Stimulated activated CD4-positive, alpha-beta T cell treated with anti-CD3 and anti-CD28 coated beads, TNF-alpha, amount 100 ng/mL, for 4 hours (primary cell): ENCODE data around the gene HS6ST2.
"Not testable (repeated sequence)": the region's sequence is repeated elsewhere in the genome, so short reads cannot be mapped to it uniquely, and the experiment has no call there.

Experiments used
- DNase-seq, 3 experiments: peaks; one replicate each; pipeline ENCODE4 v3.0.0-alpha.2; 2020; ENCODE audit warnings: low read depth in 3 of 3

The HS6ST2 gene

DNA sequence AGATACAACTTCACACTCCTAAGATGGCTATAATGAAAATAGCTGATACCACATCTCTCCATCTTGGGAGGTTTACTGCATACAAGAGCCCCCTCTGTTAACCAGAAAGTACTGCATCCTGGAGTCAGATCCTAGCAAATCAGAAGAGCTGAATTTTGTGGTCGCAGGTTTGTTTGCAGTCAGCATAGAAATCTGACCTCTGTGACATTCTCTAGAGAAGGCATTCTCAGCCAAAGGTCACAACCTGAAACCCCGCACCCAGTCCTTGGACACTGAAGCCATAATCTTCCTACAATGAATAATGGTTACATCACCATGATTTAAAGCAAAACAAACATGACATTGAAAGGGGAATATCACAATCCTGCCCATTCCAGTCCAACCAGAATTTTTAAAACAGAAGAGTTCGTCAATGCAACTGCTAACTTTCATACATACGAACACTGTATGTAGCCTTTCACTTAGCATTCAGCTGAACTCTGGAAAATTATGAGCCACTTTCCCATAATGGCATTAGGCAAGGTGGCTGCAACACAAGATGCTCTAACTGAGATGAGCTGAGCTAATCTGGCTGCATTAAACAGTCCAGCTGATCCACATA, 17.6 kb downstream of the HS6ST2 start:
- DNase-seq, result no peak

DNA sequence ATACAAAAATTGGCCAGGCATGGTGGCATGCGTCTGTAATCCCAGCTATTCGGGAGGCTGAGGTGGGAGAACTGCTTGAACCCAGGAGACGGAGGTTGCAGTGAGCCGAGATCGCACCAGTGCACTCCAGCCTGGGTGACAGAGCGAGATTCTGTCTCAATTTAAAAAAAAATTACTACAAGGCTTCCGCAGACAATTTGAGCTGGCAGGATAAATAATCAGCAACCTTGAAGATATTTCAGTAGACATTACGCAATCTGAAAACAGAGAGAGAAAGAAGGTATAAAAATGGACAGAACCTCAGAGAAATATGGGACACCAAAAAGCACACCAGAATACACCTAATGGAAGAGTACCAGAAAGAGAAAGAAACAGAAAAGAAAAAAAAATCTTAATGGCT, 25.3 kb downstream of the HS6ST2 start:
- DNase-seq, result no peak

DNA sequence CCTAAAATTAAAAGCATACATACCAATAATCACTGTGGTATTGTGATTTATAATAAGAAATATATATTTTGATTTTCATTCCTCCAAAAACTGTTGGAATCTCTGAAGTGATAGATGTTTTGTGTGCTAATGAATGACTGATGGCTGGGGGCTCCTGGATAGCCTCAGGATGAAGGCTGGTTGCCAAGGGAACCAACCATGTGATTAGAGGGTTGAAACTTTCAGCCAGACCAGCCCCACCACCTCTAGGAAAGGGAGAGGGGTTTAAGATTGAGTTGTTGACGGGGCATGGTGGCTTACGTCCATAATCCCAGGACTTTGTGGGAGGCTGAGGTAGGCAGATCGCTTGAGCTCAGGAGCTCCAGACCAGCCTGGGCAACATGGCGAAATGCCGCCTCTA, 34.0 kb downstream of the HS6ST2 start:
- DNase-seq, result no peak

DNA sequence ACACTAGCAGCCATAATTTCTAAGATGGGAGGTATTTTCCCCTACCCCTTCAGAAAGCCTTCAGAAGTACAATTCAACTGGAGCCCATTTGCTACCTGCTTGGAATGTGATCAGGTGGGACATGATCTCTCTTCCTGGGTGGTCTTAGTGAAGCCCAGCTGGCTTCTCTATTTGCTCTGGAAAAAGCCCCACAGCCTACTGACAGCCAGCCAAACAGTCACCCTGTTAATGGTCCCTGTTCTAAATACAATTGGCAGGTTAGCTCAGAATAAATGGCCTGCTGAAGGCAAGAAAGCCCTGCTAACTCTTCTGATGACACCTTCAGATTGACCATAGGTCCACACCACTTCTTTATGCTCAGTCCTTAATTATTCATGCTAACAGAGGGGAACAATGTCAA, 39.9 kb downstream of the HS6ST2 start:
- DNase-seq, result no peak

DNA sequence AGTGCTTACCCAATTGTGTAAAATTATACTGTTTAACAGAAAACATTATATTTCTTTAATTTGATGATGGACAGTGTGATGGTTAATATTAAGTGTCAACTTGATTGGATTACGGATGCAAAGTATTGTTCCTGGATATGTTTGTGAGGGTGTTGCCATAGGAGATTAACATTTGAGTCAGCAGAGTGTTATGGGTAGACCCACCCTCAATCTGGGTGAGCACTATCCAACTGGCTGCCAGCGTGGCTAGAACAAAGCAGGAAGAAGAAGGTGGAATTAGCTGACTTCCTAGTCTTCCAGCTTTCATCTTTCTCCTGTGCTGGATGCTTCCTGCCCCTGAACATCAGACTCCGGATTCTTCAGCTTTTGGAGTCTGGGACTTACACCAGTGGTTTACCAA, 42.1 kb downstream of the HS6ST2 start:
- DNase-seq, result no peak

DNA sequence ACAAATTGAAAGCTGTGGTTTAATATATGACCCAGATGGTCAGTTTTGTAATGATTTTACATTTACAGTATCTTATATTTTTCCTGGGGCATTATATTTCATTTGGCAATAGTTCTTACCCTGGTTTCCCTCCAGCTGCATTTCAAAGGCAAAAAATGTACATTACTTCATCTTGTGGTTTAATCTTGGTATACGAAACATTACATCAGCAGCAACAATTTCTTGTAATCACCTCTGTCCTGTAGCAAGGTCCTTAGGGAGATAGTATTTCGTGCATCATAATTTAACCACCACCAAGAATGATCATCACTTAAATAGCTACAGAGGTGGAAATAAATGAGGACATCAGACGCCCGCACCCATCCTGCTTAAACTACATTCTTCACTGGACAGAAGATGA, 48.8 kb downstream of the HS6ST2 start:
- DNase-seq, result no peak

DNA sequence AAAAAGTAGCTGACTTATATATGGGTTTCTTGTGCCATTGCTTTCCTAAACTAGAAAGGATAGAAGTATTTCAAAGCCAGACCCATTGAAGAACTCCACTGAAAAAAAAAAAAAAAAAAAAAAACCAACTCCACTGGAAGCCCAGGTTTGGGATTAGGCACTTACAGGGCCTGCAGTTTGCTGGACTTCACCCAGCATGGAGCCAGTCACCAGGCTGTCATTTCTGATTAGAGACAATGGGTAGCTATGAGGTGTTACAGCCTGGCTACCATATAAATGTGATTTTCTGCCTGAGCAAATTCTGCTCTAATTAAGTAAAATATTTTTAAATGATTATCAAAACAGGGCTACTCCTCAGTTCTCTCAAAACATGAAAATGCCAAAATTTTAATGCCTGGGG, 49.5 kb downstream of the HS6ST2 start:
- no peak for DNase-seq

DNA sequence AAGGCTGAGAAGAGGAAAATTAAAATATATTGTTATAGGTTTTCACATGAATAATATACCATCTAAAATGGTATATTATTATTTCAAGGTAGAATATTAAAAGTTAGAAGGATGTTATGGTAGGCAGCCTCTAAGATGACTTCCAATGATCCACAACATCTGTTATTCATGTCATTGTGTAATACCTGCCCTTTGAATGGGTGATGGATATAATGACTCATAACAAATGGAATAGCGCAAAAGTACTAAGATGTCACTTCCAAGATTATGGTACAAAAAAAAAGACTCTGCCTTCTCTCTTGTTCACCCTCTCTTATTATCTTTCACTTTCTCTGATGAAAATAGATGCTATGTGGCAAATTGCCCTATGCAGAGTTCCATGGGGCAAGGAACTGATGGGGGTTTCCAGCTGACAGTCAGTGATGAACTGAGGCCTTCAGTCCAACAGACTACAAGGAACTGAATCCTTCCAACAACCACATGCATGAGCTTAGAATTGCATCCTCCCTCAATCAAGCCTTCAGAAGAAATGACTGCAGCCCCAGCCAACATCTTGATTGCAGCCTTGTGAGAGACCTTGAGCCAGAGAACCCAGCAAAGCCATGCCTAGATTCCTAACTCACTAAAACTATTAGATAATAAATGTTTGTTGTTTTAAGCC, 57.7 kb downstream of the HS6ST2 start:
- no peak for DNase-seq

DNA sequence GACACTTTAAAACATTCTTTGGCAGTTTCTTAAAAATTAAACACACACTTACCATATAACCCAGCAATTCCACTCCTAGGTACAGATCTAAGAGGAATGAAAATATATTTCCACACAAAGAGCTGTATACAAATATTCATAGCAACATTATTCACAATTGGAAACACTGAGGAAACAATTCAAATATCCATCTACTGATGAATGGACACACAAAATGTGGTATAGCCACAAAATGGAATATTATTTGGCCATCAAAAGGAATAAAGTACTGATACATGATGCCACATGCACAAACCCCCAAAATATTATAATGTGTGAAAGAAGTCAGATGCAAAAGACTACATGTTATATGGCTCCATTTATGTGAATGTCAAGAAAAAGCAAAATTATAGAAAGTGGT, 70.9 kb downstream of the HS6ST2 start:
- no peak for DNase-seq

DNA sequence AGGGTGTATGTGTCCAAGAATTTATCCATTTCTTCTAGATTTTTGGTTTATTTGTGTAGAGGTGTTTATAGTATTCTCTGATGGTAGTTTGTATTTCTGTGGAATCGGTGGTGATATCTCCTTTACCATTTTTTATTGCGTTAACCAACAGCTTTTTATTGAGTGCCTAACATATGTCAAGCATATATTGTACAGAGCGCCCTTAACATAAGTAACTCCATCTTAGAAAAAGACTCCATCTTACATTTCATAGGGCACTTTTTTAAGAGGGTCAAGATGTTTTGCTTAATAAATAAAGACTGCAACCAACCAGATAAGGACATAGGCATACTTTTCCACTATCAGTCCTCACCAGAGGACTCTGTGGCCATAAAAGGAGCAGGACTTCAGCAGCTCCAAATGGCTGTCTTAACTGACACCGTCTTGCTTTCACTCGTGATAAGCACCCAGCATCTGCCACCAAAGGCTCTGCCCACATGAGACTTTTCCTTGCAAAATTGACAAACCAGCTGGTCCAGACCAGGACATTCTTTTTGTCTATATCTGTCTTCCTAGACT, 75.0 kb downstream of the HS6ST2 start:
- DNase-seq, result no peak

DNA sequence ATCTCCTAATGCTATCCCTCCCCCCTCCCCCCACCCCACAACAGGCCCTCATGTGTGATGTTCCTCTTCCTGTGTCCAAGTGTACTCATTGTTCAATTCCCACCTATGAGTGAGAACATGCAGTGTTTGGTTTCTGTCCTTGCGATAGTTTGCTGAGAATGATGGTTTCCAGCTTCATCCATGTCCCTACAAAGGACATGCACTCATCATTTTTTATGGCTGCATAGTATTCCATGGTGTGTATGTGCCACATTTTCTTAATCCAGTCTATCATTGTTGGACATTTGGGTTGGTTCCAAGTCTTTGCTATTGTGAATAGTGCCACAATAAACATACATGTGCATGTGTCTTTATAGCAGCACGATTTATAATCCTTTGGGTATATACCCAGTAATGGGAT, 77.7 kb downstream of the HS6ST2 start:
- DNase-seq, result not testable (repeated sequence)

DNA sequence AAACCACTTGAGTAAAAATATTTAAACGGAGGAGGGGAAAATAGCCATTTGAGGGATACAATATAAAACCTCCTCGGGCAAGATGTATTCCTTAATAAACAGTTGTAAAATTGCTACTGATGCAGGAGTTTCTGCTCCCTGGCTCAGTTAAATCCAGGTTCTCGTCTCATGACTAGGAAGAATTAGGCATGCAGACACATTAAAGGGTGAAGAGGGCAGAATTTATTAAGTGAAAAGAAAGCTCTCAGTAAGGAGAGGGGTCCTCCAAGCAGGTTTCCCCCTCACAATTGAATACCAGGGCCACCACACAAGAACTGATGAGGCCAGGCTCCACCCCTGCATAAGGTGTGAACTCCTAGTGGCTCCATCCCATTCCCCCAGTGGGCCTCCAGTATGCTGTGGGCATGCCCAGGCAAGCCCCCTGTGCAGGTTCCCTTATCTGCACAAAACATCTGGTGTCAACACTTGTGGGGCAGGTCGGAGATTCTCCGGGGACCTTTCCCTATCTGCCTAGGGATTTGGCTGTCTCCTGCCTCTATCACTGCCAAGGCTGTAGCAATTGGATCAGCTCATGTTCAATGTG, 80.4 kb downstream of the HS6ST2 start:
- no peak for DNase-seq

DNA sequence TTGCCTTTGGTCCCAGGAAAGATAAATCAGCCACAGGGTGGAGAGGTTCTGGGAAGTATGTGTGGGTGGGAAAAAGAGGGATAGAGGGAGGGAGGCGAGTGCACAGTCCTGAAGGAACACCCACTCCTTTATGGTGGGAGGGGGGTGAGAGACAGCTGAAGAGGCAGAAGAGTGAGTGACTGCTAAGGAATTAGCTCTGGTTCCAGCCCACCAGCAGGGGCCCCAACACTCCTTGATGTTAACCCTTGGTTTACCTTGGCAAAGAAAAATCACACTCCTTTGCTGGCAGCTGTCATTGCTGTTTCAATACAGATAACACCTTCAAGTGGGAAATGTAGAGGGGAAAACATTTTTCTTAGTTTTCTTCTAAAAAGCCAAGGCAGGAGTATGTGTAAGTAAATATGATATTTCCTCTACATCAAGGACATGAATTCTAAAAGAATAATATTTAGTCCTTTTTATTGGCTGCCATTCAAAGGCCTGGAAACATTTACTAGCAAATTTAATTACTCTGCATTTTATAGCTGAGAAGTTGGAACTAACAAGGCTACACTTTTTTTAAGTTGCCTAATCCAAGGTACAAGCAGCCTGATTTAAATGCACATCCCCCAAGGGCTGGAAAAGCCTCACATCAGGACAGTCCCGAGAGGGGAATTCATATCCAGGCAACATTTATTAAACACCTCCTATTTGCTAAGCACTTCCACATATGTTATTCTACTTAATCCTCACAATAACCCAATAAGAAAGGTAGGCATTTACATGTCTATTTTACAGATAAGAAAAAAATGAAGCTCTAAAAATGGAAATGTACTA, 81.7 kb downstream of the HS6ST2 start:
- DNase-seq, result no peak

DNA sequence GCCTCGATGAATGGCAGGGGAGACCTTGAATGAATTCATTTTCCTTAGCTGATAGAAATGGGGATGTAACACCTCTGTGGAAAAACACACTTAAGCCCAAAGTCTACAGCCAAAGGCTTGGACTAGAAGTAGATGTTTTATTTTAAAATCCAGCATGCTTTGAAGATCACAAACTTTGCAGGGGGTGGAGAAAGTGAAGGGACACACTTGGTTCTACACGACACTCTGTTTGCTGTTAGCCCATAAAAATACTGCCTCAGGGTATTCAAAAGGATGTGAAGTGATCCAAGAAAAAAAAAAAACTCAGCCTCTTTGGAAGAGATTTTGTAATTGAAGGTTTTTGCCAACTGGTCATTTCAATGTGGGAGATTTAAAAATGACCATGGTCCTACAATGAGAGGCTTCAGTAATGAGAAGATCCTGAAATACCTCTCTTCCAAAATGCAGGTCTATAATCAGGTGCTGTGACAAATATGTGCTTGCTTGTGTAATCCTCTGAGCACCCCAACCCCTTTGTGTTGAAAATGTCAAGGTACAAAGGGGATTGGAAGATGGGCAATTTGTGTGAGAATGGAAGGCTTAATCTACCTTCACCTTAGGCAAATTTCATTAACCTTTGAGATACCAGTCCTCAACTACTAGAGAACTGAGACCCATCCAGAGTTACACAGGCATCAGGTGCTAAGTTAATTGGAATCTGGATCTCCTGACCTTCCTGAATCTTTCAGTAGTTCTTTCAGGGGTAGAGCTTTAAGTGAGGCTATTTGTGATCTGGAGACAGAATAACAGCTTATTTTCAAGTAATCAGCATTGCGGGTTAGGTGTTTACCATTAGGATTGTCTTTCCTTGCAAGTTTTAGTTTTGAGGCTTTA, 82.5 kb downstream of the HS6ST2 start:
- no peak for DNase-seq

DNA sequence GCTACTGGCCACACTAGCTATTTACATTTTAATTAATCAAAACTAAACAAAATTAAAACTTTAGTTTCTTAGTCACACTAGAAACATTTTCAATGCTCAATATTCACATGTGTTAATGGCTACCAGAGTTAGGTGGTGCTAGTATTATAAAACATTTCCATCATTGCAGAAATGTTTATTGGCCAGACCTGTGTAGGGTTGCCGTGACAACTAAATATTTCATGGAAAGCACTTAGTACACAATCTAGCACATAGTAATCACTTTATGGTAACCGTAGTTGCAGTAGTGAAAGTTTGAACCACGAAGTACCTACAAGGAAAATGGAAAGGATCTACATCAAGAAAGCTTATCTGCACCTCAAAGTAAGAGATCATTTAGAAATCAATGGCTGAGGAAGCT, 95.9 kb downstream of the HS6ST2 start:
- DNase-seq, result no peak

DNA sequence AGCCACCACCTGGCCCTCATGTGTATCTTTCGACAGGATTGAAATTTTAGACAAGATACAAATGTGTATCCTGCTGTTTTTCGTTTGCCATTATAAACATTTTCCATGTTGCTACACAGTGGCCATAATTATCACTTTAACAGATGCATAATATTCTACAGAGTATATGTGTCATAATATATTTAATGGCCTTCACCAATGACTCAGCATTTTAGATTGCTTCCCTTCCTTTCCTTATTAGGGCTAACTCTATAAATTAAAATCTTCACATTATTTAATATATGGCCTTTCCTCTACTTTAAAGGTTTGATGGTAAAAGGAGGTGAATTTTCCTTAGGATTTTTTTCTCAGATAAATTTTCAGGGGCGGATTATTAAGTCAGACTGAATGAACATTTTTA, 97.4 kb downstream of the HS6ST2 start:
- no peak for DNase-seq

DNA sequence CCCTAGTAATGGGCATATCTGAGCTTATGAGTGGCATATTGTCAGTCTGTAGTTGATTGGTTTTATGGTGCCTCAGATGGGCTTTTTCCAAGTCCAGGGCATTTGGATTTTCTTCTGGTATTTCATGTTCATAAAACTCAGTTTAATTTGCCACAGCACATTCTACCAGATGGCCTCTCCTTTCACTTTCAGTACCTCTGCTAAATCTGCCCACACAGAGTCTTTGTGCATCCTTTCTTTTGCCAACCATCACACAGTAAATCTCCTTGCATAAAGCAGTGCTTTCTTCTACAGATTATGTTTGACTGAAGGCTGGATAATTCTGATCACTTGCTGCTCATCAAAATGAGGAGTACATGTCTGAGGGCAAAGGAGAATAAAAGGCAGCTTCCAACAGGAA, 98.2 kb downstream of the HS6ST2 start:
- DNase-seq, result no peak

DNA sequence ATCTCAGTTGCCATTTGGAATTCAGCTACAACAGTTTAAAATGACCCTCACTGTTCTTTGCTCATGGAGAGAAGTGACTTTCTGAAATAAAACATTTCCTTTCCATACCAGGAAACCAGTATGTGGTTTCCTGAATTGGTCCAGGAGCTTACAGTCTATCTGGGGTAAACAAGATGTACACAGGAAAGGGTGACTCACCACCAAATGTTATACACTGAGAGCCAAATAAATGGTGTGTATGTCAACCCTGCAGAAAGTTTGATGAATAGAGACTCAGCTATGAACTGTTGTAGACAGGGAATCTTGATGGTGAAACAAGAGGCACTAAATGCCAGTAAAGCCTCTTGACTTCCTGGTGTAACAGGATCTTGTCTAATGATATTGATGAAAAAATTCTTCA, 100.4 kb downstream of the HS6ST2 start:
- no peak for DNase-seq

DNA sequence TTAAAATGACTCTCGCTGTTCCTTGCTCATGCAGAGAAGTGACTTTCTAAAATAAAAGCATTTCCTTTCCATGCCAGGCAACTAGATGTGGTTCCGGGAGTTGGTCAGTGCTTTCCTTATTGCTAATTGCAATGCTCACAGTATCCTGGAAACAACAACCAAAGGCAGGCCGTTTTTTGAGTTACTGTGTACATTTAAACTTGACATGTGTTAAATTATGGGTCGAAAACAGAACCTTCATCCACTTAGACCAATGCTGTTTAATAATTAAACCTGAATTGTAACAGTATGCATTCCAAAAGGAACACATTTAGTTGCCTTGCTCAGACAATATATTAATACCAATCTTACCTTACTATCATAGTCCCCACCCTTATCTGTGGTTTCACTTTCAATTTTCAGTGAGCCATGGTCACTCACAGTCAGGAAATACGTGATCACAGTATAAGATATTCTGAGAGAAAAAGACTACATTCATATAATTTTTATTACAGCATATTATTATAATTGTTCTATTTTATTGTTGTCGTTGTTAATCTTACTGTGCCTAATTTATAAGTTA, 102.6 kb downstream of the HS6ST2 start:
- no peak for DNase-seq

DNA sequence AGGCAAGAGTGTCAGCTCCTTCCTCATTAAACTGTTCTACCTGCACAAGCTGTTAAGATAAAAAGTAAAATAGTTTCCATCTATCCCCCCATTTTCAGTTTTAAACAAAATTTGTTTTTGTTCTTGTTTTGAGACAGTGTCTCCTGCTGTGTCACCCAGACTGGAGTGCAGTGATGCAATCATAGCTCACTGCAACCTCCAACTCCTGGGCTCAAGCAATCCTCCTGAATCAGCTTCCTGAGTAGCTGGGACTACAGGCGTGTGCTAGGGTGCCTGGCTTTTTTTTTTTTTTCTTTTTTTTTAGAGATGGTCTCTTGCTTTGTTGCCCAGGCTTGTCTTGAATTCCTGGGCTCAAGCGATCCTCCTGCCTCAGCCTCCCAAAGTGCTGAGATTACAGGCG, 105.4 kb downstream of the HS6ST2 start:
- no peak for DNase-seq

DNA sequence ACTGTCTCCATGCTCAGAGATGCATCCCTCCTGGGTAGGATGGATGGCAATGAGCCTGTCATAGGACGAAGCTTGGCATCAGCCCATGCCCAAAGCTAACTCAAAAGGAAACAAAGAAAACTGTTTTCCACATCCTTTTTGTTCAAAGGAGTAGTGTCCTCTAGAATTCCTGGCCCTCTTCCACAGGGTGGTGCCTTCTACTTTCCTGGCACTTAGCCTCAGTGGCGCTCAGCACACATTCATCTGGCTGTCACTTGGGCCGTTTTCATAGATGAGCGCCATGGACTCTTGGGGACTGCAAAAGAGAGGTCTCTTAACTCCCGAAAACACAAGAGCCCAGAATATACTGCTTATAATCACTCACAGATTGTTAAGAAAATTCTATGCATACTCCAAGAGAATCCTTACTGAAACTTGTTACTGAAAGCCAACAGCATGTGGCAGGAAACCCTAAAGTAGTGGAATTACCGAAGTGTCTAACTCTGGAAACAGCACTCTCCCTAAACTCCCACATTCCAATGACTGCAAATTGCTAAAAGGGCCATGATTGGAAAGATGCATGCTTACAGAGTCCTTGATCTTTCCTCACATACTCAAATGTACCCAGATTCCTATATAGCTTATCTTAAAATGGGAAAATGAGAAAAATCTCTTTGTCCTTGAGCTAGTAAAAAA, 110.0 kb downstream of the HS6ST2 start:
- DNase-seq, result no peak
